PFSK-1 (cell line): Measurements from ENCODE around the gene TFF2. TPM values are rescaled to one million over a fixed set of nuclear protein-coding genes. Genes with fewer than 3 reads are reported as not detected.

Source experiments
- FOXP2 ChIP-seq: optimal IDR thresholded peaks from 2 replicates; pipeline ENCODE3; 2011; ENCODE audit warnings: borderline replicate concordance, control low read depth, inconsistent platforms; ENCODE audit not compliant: insufficient read depth; ENCODE audit errors: extremely low read length, extremely low read depth
- POLR2AphosphoS5 ChIP-seq: IDR thresholded peaks from 2 replicates; pipeline ENCODE4 v1.6.1; 2012; ENCODE audit warnings: low read depth, mild to moderate bottlenecking, control low read depth, low read length, moderate library complexity
- REST ChIP-seq, 2 experiments: IDR thresholded peaks; 2 replicates each; pipeline versions ENCODE4 v1.6.1 to v1.8.0; 2011 to 2012; ENCODE audit warnings: low read depth in 2 of 2, low read length in 2 of 2, control low read depth in 1 of 2, inconsistent platforms in 1 of 2, mild to moderate bottlenecking in 1 of 2, moderate library complexity in 1 of 2; ENCODE audit not compliant: insufficient read depth in 1 of 2
- SIN3A ChIP-seq: IDR thresholded peaks from 2 replicates; pipeline ENCODE4 v1.6.1; 2012; ENCODE audit warnings: mild to moderate bottlenecking, low read length, moderate library complexity, borderline replicate concordance; ENCODE audit not compliant: insufficient read depth
- TAF1 ChIP-seq: IDR thresholded peaks from 2 replicates; pipeline ENCODE4 v1.6.1; 2012; ENCODE audit warnings: low read length, control low read depth, borderline replicate concordance; ENCODE audit not compliant: insufficient read depth
- polyA plus RNA-seq: library from polyadenylated mRNA; unstranded; fragments of >200 nt; gene quantifications from one replicate; pipeline ENCODE4 v1.2.1, GENCODE V29; 2012; ENCODE audit warnings: low read depth, missing spikeins; ENCODE audit not compliant: insufficient read length

Gene TFF2
- polyA plus RNA-seq, result not detected

- TF ChIP-seq TAF1 (no peak), SIN3A (no peak)
Measured at GRCh38 chr21:42350927-42351426, at the start of gene TFF2. Gene TFF2 (minus strand): TSS chr21:42350994. CDS start chr21:42350957, 37 bp downstream.

- TF ChIP-seq FOXP2 (no peak), POLR2AphosphoS5 (no peak), TAF1 (no peak), SIN3A (no peak), REST (IDR thresholded peaks at IDR 0.05; ENCODE audit: insufficient read depth in 1 of 2, low read depth in 2 of 2, low read length in 2 of 2) (no peak)
Measured at GRCh38 chr21:42400525-42400924, 49.7 kb upstream of the TFF2 start.

GRCh38 chr21:42398436-42399028 lies 47.7 kb upstream of the TFF2 start:
- no peak for TF ChIP-seq REST (IDR thresholded peaks at IDR 0.05; ENCODE audit: insufficient read depth in 1 of 2, low read depth in 2 of 2, low read length in 2 of 2)
- TF ChIP-seq FOXP2, result no peak
- TF ChIP-seq POLR2AphosphoS5, result no peak
- no peak for TF ChIP-seq TAF1
- no peak for TF ChIP-seq SIN3A

DNA sequence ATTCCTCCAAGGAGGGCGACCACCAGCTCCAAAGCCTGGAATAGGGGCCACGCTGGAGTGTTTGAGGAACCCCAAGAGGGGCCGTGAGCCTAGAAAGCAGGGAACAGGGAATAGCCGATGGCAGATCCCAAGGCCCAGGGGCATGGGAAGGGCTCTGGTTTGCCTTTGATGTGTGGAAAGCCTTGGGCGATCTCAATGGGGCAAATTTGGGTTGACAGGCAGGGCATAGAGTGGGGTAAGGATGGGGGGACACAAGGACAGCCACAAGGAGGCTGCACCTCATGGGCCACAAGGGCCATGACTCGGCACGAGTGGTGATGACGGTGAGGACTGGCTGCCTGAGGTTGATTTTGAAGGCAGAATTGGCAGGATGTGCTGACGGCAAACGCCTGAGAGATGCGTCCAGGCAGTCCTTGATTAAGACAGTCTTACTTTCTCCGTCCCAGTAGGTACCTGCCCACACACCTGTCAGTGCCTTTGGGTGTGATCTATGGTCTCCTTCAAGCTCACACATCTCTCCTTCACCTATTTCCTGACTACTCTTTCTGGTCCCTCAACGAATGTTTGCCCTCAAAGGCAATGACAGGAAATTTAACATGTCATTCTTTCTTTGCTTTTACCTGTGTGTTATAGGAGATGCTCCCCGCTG lies 47.1 kb upstream of the TFF2 start:
- TF ChIP-seq SIN3A, result no peak
- TF ChIP-seq REST (IDR thresholded peaks at IDR 0.05; ENCODE audit: insufficient read depth in 1 of 2, low read depth in 2 of 2, low read length in 2 of 2), result no peak
- TF ChIP-seq FOXP2, result no peak
- no peak for TF ChIP-seq TAF1
- no peak for TF ChIP-seq POLR2AphosphoS5

GRCh38 chr21:42396799-42397745 lies 46.3 kb upstream of the TFF2 start:
- TF ChIP-seq POLR2AphosphoS5 (no peak), TAF1 (no peak), SIN3A (no peak), FOXP2 (no peak), REST (IDR thresholded peaks at IDR 0.05; ENCODE audit: insufficient read depth in 1 of 2, low read depth in 2 of 2, low read length in 2 of 2) (no peak)
